Esophagus squamous epithelium (tissue), 4 donors: ENCODE measurements around the gene ATXN1.

Experiments
- POLR2A ChIP-seq, 4 donors: fragments of 450-650 bp; IDR thresholded peaks; one replicate each; pipeline ENCODE4 v1.6.1; 2017; ENCODE audit warnings: antibody characterized with exemption in 4 of 4, mild to moderate bottlenecking in 4 of 4, moderate library complexity in 3 of 4
- TF ChIP-seq, protein P1 (sequence below), 6 experiments: fragments of 450-650 bp in 4 of 6; fragments of 200-600 bp in 2 of 6; sonication (generic) in 2 of 6; IDR thresholded peaks; one replicate each; pipeline ENCODE4 v1.5.1; 2016 to 2019; ENCODE audit warnings: antibody characterized with exemption in 6 of 6, mild to moderate bottlenecking in 4 of 6, moderate library complexity in 4 of 6

DNA sequence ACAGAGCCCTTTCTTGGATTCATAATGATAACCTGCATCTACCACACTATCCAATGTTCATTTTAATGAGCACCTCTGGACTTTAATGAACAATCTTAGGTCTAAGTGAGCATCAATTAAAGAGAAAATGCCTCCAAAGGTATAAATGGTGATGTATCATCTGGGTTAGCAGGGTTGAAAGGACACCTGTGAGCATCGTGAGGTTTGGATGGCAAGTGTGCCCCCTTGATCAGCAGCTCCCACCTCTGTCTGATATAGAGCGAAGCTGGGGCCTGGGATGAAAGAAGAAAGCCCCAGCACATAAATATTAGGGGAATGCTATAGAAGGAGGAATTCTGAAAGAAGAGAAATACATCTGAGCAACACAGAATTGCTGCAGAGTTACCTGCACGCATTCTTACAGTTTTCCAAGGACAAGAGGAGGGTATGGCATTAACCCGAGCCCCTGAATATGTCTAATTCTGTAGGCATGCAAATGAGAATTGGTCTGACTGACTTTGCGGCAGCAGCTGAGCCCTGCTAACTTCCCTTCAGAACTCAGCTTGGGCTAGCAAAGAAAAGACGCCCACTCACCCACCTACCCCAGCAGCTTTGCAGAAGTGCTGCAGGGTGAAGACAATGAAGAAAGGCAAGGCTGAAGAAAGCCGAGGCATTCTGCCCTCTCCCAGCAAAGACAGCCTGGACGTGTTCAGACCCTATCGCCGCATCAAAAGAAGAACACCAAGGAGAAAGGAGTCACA, 386.6 kb downstream of the ATXN1 start:
- TF ChIP-seq, protein P1, sequence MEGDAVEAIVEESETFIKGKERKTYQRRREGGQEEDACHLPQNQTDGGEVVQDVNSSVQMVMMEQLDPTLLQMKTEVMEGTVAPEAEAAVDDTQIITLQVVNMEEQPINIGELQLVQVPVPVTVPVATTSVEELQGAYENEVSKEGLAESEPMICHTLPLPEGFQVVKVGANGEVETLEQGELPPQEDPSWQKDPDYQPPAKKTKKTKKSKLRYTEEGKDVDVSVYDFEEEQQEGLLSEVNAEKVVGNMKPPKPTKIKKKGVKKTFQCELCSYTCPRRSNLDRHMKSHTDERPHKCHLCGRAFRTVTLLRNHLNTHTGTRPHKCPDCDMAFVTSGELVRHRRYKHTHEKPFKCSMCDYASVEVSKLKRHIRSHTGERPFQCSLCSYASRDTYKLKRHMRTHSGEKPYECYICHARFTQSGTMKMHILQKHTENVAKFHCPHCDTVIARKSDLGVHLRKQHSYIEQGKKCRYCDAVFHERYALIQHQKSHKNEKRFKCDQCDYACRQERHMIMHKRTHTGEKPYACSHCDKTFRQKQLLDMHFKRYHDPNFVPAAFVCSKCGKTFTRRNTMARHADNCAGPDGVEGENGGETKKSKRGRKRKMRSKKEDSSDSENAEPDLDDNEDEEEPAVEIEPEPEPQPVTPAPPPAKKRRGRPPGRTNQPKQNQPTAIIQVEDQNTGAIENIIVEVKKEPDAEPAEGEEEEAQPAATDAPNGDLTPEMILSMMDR (IDR thresholded peaks at IDR 0.05) = no peak
- TF ChIP-seq POLR2A (IDR thresholded peaks at IDR 0.05) = no peak
